H9 (cell line): Measurements from ENCODE around the gene HHATL. TPM values are rescaled to one million over a fixed set of nuclear protein-coding genes. Genes with fewer than 3 reads are reported as not detected.
A peak's percentile ranks its signal among the peaks of the same experiment; 100 is the strongest.

Experiments
- DNase-seq: peaks from one replicate; pipeline ENCODE4 v3.0.0-alpha.2; 2017
- H2AFZ ChIP-seq: one replicate; pipeline ENCODE4 v1.6.1; 2013; ENCODE audit warnings: mild to moderate bottlenecking, low read length, control low read depth, moderate library complexity
- H2AK5ac ChIP-seq: 2 replicates; pipeline ENCODE4 v1.6.1; 2013; ENCODE audit warnings: low read length, control low read depth, mixed read lengths; ENCODE audit not compliant: insufficient read length
- H2BK120ac ChIP-seq: one replicate; pipeline ENCODE4 v1.6.1; 2013; ENCODE audit warnings: low read depth, mild to moderate bottlenecking, low read length, control low read depth, inconsistent platforms; ENCODE audit not compliant: poor library complexity, severe bottlenecking
- H2BK12ac ChIP-seq: 2 replicates; pipeline ENCODE4 v1.6.1; 2013; ENCODE audit warnings: low read length, control low read depth, mixed read lengths, low read depth; ENCODE audit not compliant: insufficient read length
- H2BK15ac ChIP-seq: 2 replicates; pipeline ENCODE4 v1.6.1; 2013; ENCODE audit warnings: low read depth, low read length, control low read depth
- H2BK20ac ChIP-seq: one replicate; pipeline ENCODE4 v1.6.1; 2013; ENCODE audit warnings: low read depth, mild to moderate bottlenecking, low read length, control low read depth, inconsistent platforms; ENCODE audit not compliant: poor library complexity, severe bottlenecking
- H2BK5ac ChIP-seq: 2 replicates; pipeline ENCODE4 v1.6.1; 2013; ENCODE audit warnings: low read length, control low read depth, mixed read lengths; ENCODE audit not compliant: insufficient read length
- H3K14ac ChIP-seq: 2 replicates; pipeline ENCODE4 v1.6.1; 2013; ENCODE audit warnings: low read length, control low read depth; ENCODE audit not compliant: insufficient read depth
- H3K18ac ChIP-seq: 2 replicates; pipeline ENCODE4 v1.6.1; 2013; ENCODE audit warnings: low read depth, mild to moderate bottlenecking, mixed read lengths, low read length, control low read depth; ENCODE audit not compliant: insufficient read length
- H3K23ac ChIP-seq: 2 replicates; pipeline ENCODE4 v1.6.1; 2013; ENCODE audit warnings: low read length, control low read depth, mixed read lengths, low read depth; ENCODE audit not compliant: insufficient read length
- H3K23me2 ChIP-seq: 2 replicates; pipeline ENCODE4 v1.6.1; 2013; ENCODE audit warnings: low read depth, mild to moderate bottlenecking, mixed read lengths, low read length, control low read depth; ENCODE audit not compliant: insufficient read length, poor library complexity, severe bottlenecking
- H3K27ac ChIP-seq: 2 replicates; pipeline ENCODE4 v1.5.1; 2013; ENCODE audit warnings: low read length, control low read depth, mixed read lengths, low read depth; ENCODE audit not compliant: insufficient read length
- H3K27me3 ChIP-seq: 2 replicates; pipeline ENCODE4 v1.6.1; 2013; ENCODE audit warnings: low read length, control low read depth, inconsistent platforms; ENCODE audit not compliant: insufficient read depth
- H3K4ac ChIP-seq: 2 replicates; pipeline ENCODE4 v1.6.1; 2013; ENCODE audit warnings: low read depth, mild to moderate bottlenecking, control low read depth, inconsistent platforms, low read length, moderate library complexity
- H3K4me1 ChIP-seq: 2 replicates; pipeline ENCODE4 v1.6.1; 2013; ENCODE audit warnings: low read length, control low read depth, inconsistent platforms; ENCODE audit not compliant: insufficient read depth
- H3K4me2 ChIP-seq: 2 replicates; pipeline ENCODE4 v1.6.1; 2013; ENCODE audit warnings: low read length, control low read depth, mixed read lengths; ENCODE audit not compliant: insufficient read length, insufficient read depth
- H3K56ac ChIP-seq: 2 replicates; pipeline ENCODE4 v1.6.1; 2013; ENCODE audit warnings: low read depth, mild to moderate bottlenecking, mixed read lengths, low read length, control low read depth; ENCODE audit not compliant: insufficient read length
- H3K79me1 ChIP-seq: 2 replicates; pipeline ENCODE4 v1.6.1; 2013; ENCODE audit warnings: low read depth, mild to moderate bottlenecking, moderate library complexity, low read length, control low read depth, inconsistent platforms; ENCODE audit not compliant: insufficient read depth, poor library complexity, severe bottlenecking
- H3K79me2 ChIP-seq: 2 replicates; pipeline ENCODE4 v1.6.1; 2013; ENCODE audit warnings: low read length, control low read depth, inconsistent platforms; ENCODE audit not compliant: insufficient read depth
- H3K9ac ChIP-seq: 2 replicates; pipeline ENCODE4 v1.6.1; 2013; ENCODE audit warnings: low read length, control low read depth, mixed read lengths; ENCODE audit not compliant: insufficient read length; ENCODE audit errors: extremely low read depth
- H3K9me3 ChIP-seq: one replicate; pipeline ENCODE4 v1.6.1; 2013; ENCODE audit warnings: low read depth, low read length, inconsistent platforms; ENCODE audit not compliant: control insufficient read depth
- H3T11ph ChIP-seq: one replicate; pipeline ENCODE4 v1.6.1; 2013; ENCODE audit warnings: mild to moderate bottlenecking, low read length, control low read depth, inconsistent platforms
- H4K20me1 ChIP-seq: one replicate; pipeline ENCODE4 v1.6.1; 2013; ENCODE audit not compliant: control insufficient read depth, insufficient read length, insufficient read depth
- H4K5ac ChIP-seq: 2 replicates; pipeline ENCODE4 v1.6.1; 2013; ENCODE audit warnings: low read depth, mild to moderate bottlenecking, mixed read lengths, low read length, control low read depth; ENCODE audit not compliant: insufficient read length
- H4K8ac ChIP-seq: replicated peaks from 2 replicates; pipeline ENCODE4 v1.6.1; 2013; ENCODE audit warnings: low read length, control low read depth, mixed read lengths, low read depth; ENCODE audit not compliant: insufficient read length
- H4K91ac ChIP-seq: 2 replicates; pipeline ENCODE4 v1.6.1; 2013; ENCODE audit warnings: low read depth, mild to moderate bottlenecking, moderate library complexity, mixed read lengths, low read length, control low read depth; ENCODE audit not compliant: insufficient read length
- H3K27ac Mint-ChIP-seq, 3 experiments: 2 replicates in 2 of 3; 3 replicates in 1 of 3; pipeline ENCODE4 v1.8.0; 2020 to 2021; ENCODE audit warnings: mixed read lengths in 3 of 3, mild to moderate bottlenecking in 1 of 3, moderate library complexity in 1 of 3
- H3K27me3 Mint-ChIP-seq: 2 replicates; pipeline ENCODE4 v1.8.0; 2021; ENCODE audit warnings: low read depth, mild to moderate bottlenecking, moderate library complexity, mixed read lengths
- H3K36me3 Mint-ChIP-seq, 3 experiments: 2 replicates in 2 of 3; 3 replicates in 1 of 3; pipeline ENCODE4 v1.8.0; 2020 to 2021; ENCODE audit warnings: low read depth in 3 of 3, mixed read lengths in 3 of 3; ENCODE audit not compliant: insufficient read depth in 1 of 3
- H3K4me1 Mint-ChIP-seq, 2 experiments: 2 replicates each; pipeline ENCODE4 v1.8.0; 2020; ENCODE audit warnings: mixed read lengths in 2 of 2
- H3K4me3 Mint-ChIP-seq, 2 experiments: 2 replicates in 1 of 2; 3 replicates in 1 of 2; pipeline ENCODE4 v1.8.0; 2020 to 2021; ENCODE audit warnings: mild to moderate bottlenecking in 2 of 2, mixed read lengths in 2 of 2, moderate library complexity in 1 of 2
- H3K9me3 Mint-ChIP-seq, 2 experiments: 2 replicates in 1 of 2; 3 replicates in 1 of 2; pipeline ENCODE4 v1.8.0; 2020; ENCODE audit warnings: mild to moderate bottlenecking in 2 of 2, mixed read lengths in 2 of 2, moderate library complexity in 1 of 2
- CTCF ChIP-seq: fragments of 200-600 bp; sonication (generic); conservative IDR thresholded peaks from 3 replicates; pipeline ENCODE4 v1.8.0; 2021; ENCODE audit warnings: antibody characterized with exemption, mild to moderate bottlenecking
- WGBS: extraction: QIAGEN DNeasy Blood & Tissue Kit; methylation state at CpG from one replicate; pipeline ENCODE4 v1.1.7; 2013; ENCODE audit warnings: missing lambda C conversion rate, low lambda C conversion rate, mixed read lengths; ENCODE audit not compliant: insufficient read length; ENCODE audit errors: extremely low coverage; 5-methylcytosine and 5-hydroxymethylcytosine counted together
- total RNA-seq: library from RNA; stranded (reverse); gene quantifications from 2 replicates; pipeline ENCODE4 v1.2.1, GENCODE V29; 2021

HHATL gene
- total RNA-seq, 1 experiment from 2014 or later = 0.46 TPM

- no peak overlapping the region for H4K91ac ChIP-seq
- no peak overlapping the region for H2BK15ac ChIP-seq
- no peak overlapping the region for H3K9ac ChIP-seq
- H3K27ac ChIP-seq = no peak overlapping the region
- no peaks in the 10 kb centered on the region; a peak in 1 of 7 replicates for H3K36me3 Mint-ChIP-seq
- no peak overlapping the region for H2BK120ac ChIP-seq
- no peaks in the 10 kb centered on the region for H3K27me3 ChIP-seq
- peak overlapping the region in 1 of 3 experiments; percentile 34; a peak in 2 of 7 replicates for H3K27ac Mint-ChIP-seq
- no CpG with 5 or more reads among the region's 10 CpGs for WGBS
- H2BK12ac ChIP-seq = no peak overlapping the region
- no peak overlapping the region for H2BK20ac ChIP-seq
- H3K23me2 ChIP-seq = no peaks in the 10 kb centered on the region
- H4K20me1 ChIP-seq = no peaks in the 10 kb centered on the region
- H3K14ac ChIP-seq = no peak overlapping the region
- no peak overlapping the region for H2BK5ac ChIP-seq
- no peaks in the 10 kb centered on the region for H3K4me1 Mint-ChIP-seq
- no peaks in the 10 kb centered on the region for H3K4me1 ChIP-seq
- H4K5ac ChIP-seq = no peak overlapping the region
- H3K27me3 Mint-ChIP-seq = peaks cover 2% of the 10 kb centered on the region; the same call in 1 of the 2 replicates
- no peaks in the 10 kb centered on the region for H3K79me2 ChIP-seq
- no peak overlapping the region for H3T11ph ChIP-seq
- no peaks in the 10 kb centered on the region for H3K9me3 ChIP-seq
- no peak overlapping the region for H2AK5ac ChIP-seq
- H3K9me3 Mint-ChIP-seq = no peaks in the 10 kb centered on the region
- no peak overlapping the region for H3K4me3 Mint-ChIP-seq
- H2AFZ ChIP-seq = no peak overlapping the region
- H3K23ac ChIP-seq = no peak overlapping the region
- H3K4ac ChIP-seq = no peak overlapping the region
- no peak overlapping the region for H3K18ac ChIP-seq
- H3K4me2 ChIP-seq = no peak overlapping the region
- H4K8ac ChIP-seq = no peak overlapping the region
- TF ChIP-seq CTCF = no peak
- H3K79me1 ChIP-seq = no peaks in the 10 kb centered on the region
- no peak for DNase-seq
- H3K56ac ChIP-seq = no peak overlapping the region
Measured at GRCh38 chr3:42709621-42710020, 7.0 kb upstream of the HHATL start.
